ENCODE data around the gene FAM149A.

DNA sequence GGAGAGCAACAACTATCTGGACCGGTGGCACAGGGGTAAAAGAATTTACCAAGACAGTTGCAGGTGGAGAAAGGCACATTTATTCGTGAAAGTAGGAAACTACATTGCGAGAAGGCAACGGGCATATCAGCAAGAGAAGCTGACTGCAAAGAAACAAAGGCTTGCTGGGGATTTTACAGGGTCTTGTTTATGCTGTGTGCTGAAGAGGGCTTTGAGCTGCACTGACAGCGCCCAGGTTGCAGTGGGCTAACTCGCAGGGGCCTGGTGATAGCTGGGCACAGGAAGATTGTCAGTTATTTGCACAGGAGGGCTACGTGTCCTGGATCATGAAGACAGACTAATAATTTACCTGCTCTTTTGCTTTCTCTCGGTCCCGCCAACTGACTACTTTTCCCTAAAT, 24.8 kb upstream of the FAM149A start:
- TF ChIP-seq CTCF (IDR thresholded peaks at IDR 0.05) (no peak), POLR2A (IDR thresholded peaks at IDR 0.05) (no peak)

Measured in breast epithelium (tissue), 3 donors.